Liver (tissue), 9 donors: ENCODE measurements around the gene CCDC88C. TPM values are rescaled to one million over a fixed set of nuclear protein-coding genes. Genes with fewer than 3 reads are reported as not detected.
A peak's percentile ranks its signal among the peaks of the same experiment; 100 is the strongest.

Source experiments
- DNase-seq: peaks from one replicate; pipeline ENCODE4 v3.0.0-alpha.2; 2017; ENCODE audit warnings: low spot score
- H3K27ac ChIP-seq, 2 donors: one replicate each; pipeline ENCODE4 v1.7.0; 2013; ENCODE audit warnings: inconsistent platforms in 2 of 2, low read length in 2 of 2, control low read depth in 1 of 2, low read depth in 1 of 2, mild to moderate bottlenecking in 1 of 2
- H3K27me3 ChIP-seq, 4 donors: one replicate each; pipeline versions ENCODE4 v1.6.1 to v1.7.0; 2013; ENCODE audit warnings: low read length in 3 of 4, inconsistent platforms in 1 of 4, mild to moderate bottlenecking in 1 of 4, moderate library complexity in 1 of 4; ENCODE audit not compliant: control insufficient read depth in 4 of 4, insufficient read depth in 4 of 4
- H3K36me3 ChIP-seq, 4 donors: one replicate each; pipeline versions ENCODE4 v1.6.1 to v1.7.0; 2013; ENCODE audit warnings: low read length in 3 of 4, mild to moderate bottlenecking in 3 of 4, low read depth in 1 of 4, moderate library complexity in 1 of 4; ENCODE audit not compliant: control insufficient read depth in 4 of 4, insufficient read depth in 3 of 4
- H3K4me1 ChIP-seq, 4 donors: one replicate each; pipeline versions ENCODE4 v1.6.1 to v1.7.0; 2013; ENCODE audit warnings: low read length in 3 of 4, mild to moderate bottlenecking in 3 of 4, moderate library complexity in 1 of 4; ENCODE audit not compliant: control insufficient read depth in 4 of 4, insufficient read depth in 4 of 4
- H3K4me3 ChIP-seq, 3 donors: one replicate each; pipeline versions ENCODE4 v1.6.1 to v1.7.0; 2013; ENCODE audit warnings: low read length in 3 of 3, control low read depth in 1 of 3, low read depth in 1 of 3, mild to moderate bottlenecking in 1 of 3
- H3K9ac ChIP-seq, 2 donors: one replicate each; pipeline ENCODE4 v1.7.0; 2013; ENCODE audit warnings: low read length in 2 of 2, mild to moderate bottlenecking in 2 of 2, moderate library complexity in 2 of 2, control low read depth in 1 of 2, low read depth in 1 of 2
- H3K9me3 ChIP-seq, 4 donors: one replicate each; pipeline versions ENCODE4 v1.6.1 to v1.7.0; 2013; ENCODE audit warnings: low read length in 3 of 4; ENCODE audit not compliant: control insufficient read depth in 4 of 4
- ATF3 ChIP-seq: IDR thresholded peaks from 2 replicates; pipeline ENCODE4 v1.6.1; 2016; ENCODE audit warnings: antibody characterized with exemption
- CTCF ChIP-seq: fragments of 150-350 bp; IDR thresholded peaks from 2 replicates; pipeline ENCODE4 v1.5.1; 2017; ENCODE audit warnings: improper control_type of control experiment, low read depth, low read length; ENCODE audit not compliant: missing input control
- EGR1 ChIP-seq, 2 donors: IDR thresholded peaks; 2 replicates each; pipeline ENCODE4 v1.6.1; 2016 to 2018; ENCODE audit warnings: antibody characterized with exemption in 2 of 2, low read depth in 2 of 2
- FOXA2 ChIP-seq: IDR thresholded peaks from 2 replicates; pipeline ENCODE4 v1.6.1; 2016; ENCODE audit warnings: antibody characterized with exemption
- GABPA ChIP-seq, 2 donors: IDR thresholded peaks in 1 of 2; conservative IDR thresholded peaks in 1 of 2; 2 replicates each; pipeline ENCODE4 v1.6.1; 2016; ENCODE audit warnings: antibody characterized with exemption in 2 of 2, mild to moderate bottlenecking in 1 of 2, moderate library complexity in 1 of 2
- HNF4G ChIP-seq: IDR thresholded peaks from 2 replicates; pipeline ENCODE4 v1.6.1; 2016; ENCODE audit warnings: antibody characterized with exemption
- JUND ChIP-seq, 2 donors: IDR thresholded peaks; 2 replicates each; pipeline ENCODE4 v1.6.1; 2016; ENCODE audit warnings: antibody characterized with exemption in 2 of 2
- NR2F2 ChIP-seq: IDR thresholded peaks from 2 replicates; pipeline ENCODE4 v1.6.1; 2016; ENCODE audit warnings: antibody characterized with exemption
- SP1 ChIP-seq: IDR thresholded peaks from 2 replicates; pipeline ENCODE4 v1.6.1; 2018; ENCODE audit warnings: antibody characterized with exemption, mild to moderate bottlenecking
- TAF1 ChIP-seq: conservative IDR thresholded peaks from 2 replicates; pipeline ENCODE4 v1.6.1; 2016; ENCODE audit warnings: antibody characterized with exemption, mild to moderate bottlenecking
- YY1 ChIP-seq: IDR thresholded peaks from 2 replicates; pipeline ENCODE4 v1.6.1; 2016; ENCODE audit warnings: antibody characterized with exemption, mild to moderate bottlenecking
- ZBTB33 ChIP-seq: IDR thresholded peaks from 2 replicates; pipeline ENCODE4 v1.6.1; 2016; ENCODE audit warnings: antibody characterized with exemption
- WGBS: extraction: QIAGEN DNeasy Blood & Tissue Kit; methylation state at CpG from one replicate; pipeline ENCODE4 v1.1.7; 2013; 5-methylcytosine and 5-hydroxymethylcytosine counted together
- polyA plus RNA-seq, 2 donors: library from polyadenylated mRNA; stranded (reverse) in 1 of 2; unstranded in 1 of 2; fragments of 200-250 nt in 1 of 2; fragments of >200 nt in 1 of 2; fragmentation: Nextera tagmentation in 1 of 2; extraction: Ambion mirVana in 1 of 2; gene quantifications; one replicate each; pipeline versions ENCODE4 v1.2.1 to v1.2.3, GENCODE V29; 2013 to 2015
- total RNA-seq, 2 donors: library from RNA; depleted of rRNA; stranded (reverse); fragments of >200 nt; gene quantifications; one replicate each; pipeline ENCODE4 v1.2.3, GENCODE V29; 2014
- donor health status: healthy.
- donor health status: healthy.
- donor health status: healthy.
- donor health status: healthy.
- donor health status: healthy.

The CCDC88C gene
- total and polyA plus RNA-seq, 4 donors, result 1.3 to 10.8 (median 4.0) TPM

- 79% methylated on average over 7 of the region's 7 CpGs for WGBS
- Histone ChIP-seq H3K4me3 (no peak overlapping the region), H3K9me3 (no peaks in the 10 kb centered on the region), H3K36me3 (peaks cover 0 to 5% (median 1%) of the 10 kb centered on the region in 4 donors), H3K4me1 (peaks cover 0 to 4% (median 0%) of the 10 kb centered on the region in 4 donors), H3K27ac (no peak overlapping the region), H3K27me3 (no peaks in the 10 kb centered on the region), H3K9ac (no peak overlapping the region)
- TF ChIP-seq SP1 (no peak), FOXA2 (no peak), GABPA (IDR thresholded peaks at IDR 0.05 in 1 of 2, conservative IDR thresholded peaks at IDR 0.05 in 1 of 2) (no peak), NR2F2 (no peak), JUND (IDR thresholded peaks at IDR 0.05) (no peak)
- no peak for DNase-seq
These were observed 11.7 kb downstream of the CCDC88C start for GRCh38 chr14:91405724-91406435.

- TF ChIP-seq ZBTB33 (no peak), ATF3 (no peak), SP1 (no peak), EGR1 (IDR thresholded peaks at IDR 0.05; ENCODE audit: low read depth in 2 of 2) (no peak), TAF1 (no peak), GABPA (IDR thresholded peaks at IDR 0.05 in 1 of 2, conservative IDR thresholded peaks at IDR 0.05 in 1 of 2) (no peak), YY1 (no peak)
- no peak overlapping the region for H3K27ac ChIP-seq
- no peaks in the 10 kb centered on the region for H3K9me3 ChIP-seq
- H3K36me3 ChIP-seq, result peaks cover 0 to 5% (median 1%) of the 10 kb centered on the region in 4 donors
- 83% methylated on average over 14 of the region's 14 CpGs for WGBS
- H3K9ac ChIP-seq, result no peak overlapping the region
- no peak overlapping the region for H3K4me3 ChIP-seq
- DNase-seq, result no peak
- peaks cover 0 to 4% (median 1%) of the 10 kb centered on the region in 4 donors for H3K4me1 ChIP-seq
- H3K27me3 ChIP-seq, result no peaks in the 10 kb centered on the region
These were observed 12.3 kb downstream of the CCDC88C start for GRCh38 chr14:91405241-91405721.

GRCh38 chr14:91402771-91403600 is 14.6 kb downstream of the CCDC88C start:
- peaks cover 0 to 7% (median 3%) of the 10 kb centered on the region in 4 donors for H3K4me1 ChIP-seq
- H3K9ac ChIP-seq, result no peak overlapping the region
- DNase-seq, result peak; percentile 74
- no peaks in the 10 kb centered on the region for H3K27me3 ChIP-seq
- no peaks in the 10 kb centered on the region for H3K9me3 ChIP-seq
- WGBS, result 69% methylated on average over 18 of the region's 18 CpGs
- H3K4me3 ChIP-seq, result no peak overlapping the region
- TF ChIP-seq SP1, result no peak
- no peak for TF ChIP-seq FOXA2
- no peak for TF ChIP-seq EGR1 (IDR thresholded peaks at IDR 0.05; ENCODE audit: low read depth in 2 of 2)
- TF ChIP-seq HNF4G, result no peak
- TF ChIP-seq CTCF, result no peak
- H3K36me3 ChIP-seq, result peaks cover 0 to 3% (median under 1%) of the 10 kb centered on the region in 4 donors
- H3K27ac ChIP-seq, result peak overlapping the region in 1 of 2 donors; percentile 52
